Measurements from ENCODE around the gene DAZAP1.

GRCh38 chr19:1424192-1424955 is 17.0 kb downstream of the DAZAP1 start:
- TF ChIP-seq EP300 (IDR thresholded peaks at IDR 0.05), result no peak
- no peak for TF ChIP-seq CTCF (IDR thresholded peaks at IDR 0.05)
- no peak for TF ChIP-seq POLR2A (IDR thresholded peaks at IDR 0.05)

All from ovary (tissue), 3 donors.